Esophagus muscularis mucosa (tissue), 4 donors: Measurements from ENCODE around the gene ITPR1. TPM values are rescaled to one million over a fixed set of nuclear protein-coding genes. Genes with fewer than 3 reads are reported as not detected.

Source experiments
- DNase-seq: peaks from one replicate; pipeline ENCODE4 v3.0.0-alpha.2; 2017; ENCODE audit errors: extremely low spot score
- H3K27ac ChIP-seq, 4 donors: fragments of 200-600 bp; sonication (generic); replicated peaks in 1 of 4; 1 replicate in 3 of 4; 2 replicates in 1 of 4; pipeline ENCODE4 v1.5.1; 2016 to 2019; ENCODE audit warnings: mild to moderate bottlenecking in 1 of 4
- H3K27me3 ChIP-seq, 4 donors: fragments of 200-600 bp; sonication (generic); one replicate each; pipeline versions ENCODE4 v1.5.1 to v1.6.0; 2016 to 2019
- H3K36me3 ChIP-seq, 4 donors: fragments of 200-600 bp; sonication (generic); one replicate each; pipeline ENCODE4 v1.5.1; 2016 to 2019
- H3K4me1 ChIP-seq, 4 donors: fragments of 200-600 bp; sonication (generic); one replicate each; pipeline ENCODE4 v1.5.1; 2016 to 2019
- H3K4me3 ChIP-seq, 4 donors: fragments of 200-600 bp; sonication (generic); 1 replicate in 2 of 4; 2 replicates in 2 of 4; pipeline ENCODE4 v1.5.1; 2016 to 2019; ENCODE audit warnings: mild to moderate bottlenecking in 4 of 4, moderate library complexity in 1 of 4
- H3K9me3 ChIP-seq, 4 donors: fragments of 200-600 bp; sonication (generic); 1 replicate in 3 of 4; 2 replicates in 1 of 4; pipeline ENCODE4 v1.5.1; 2016 to 2019
- CTCF ChIP-seq, 3 experiments: fragments of 200-600 bp in 2 of 3; fragments of 450-650 bp in 1 of 3; sonication (generic) in 2 of 3; IDR thresholded peaks; one replicate each; pipeline ENCODE4 v1.5.1; 2017 to 2019; ENCODE audit warnings: antibody characterized with exemption in 3 of 3, mild to moderate bottlenecking in 2 of 3, moderate library complexity in 1 of 3
- EP300 ChIP-seq: sonication (generic); formaldehyde crosslinking; IDR thresholded peaks from one replicate; pipeline ENCODE4 v1.6.1; 2017; ENCODE audit warnings: antibody characterized with exemption
- POLR2A ChIP-seq: fragments of 450-650 bp; IDR thresholded peaks from one replicate; pipeline ENCODE4 v1.6.1; 2017; ENCODE audit warnings: antibody characterized with exemption, moderate library complexity, mild to moderate bottlenecking, low read depth
- POLR2AphosphoS5 ChIP-seq, 2 donors: sonication (generic); formaldehyde crosslinking; IDR thresholded peaks; one replicate each; pipeline ENCODE4 v1.6.1; 2017; ENCODE audit warnings: antibody characterized with exemption in 2 of 2
- WGBS: methylation state at CpG from one replicate; pipeline ENCODE4 v1.1.5; 2018; 5-methylcytosine and 5-hydroxymethylcytosine counted together
- intact Hi-C: fragments of 100-400 bp; cut with DNase I; formaldehyde crosslinking; loops from one replicate; pipeline ENCODE4 v1.15.1; 2023
- total RNA-seq, 4 donors: library from RNA; depleted of rRNA; stranded (reverse); fragments of >200 nt; gene quantifications; one replicate each; pipeline versions ENCODE4 v1.1.0 to v1.2.1, GENCODE V29; 2016

Gene ITPR1
- total RNA-seq, 4 donors from 2014 or later: 204 to 271 (median 222) TPM

- peaks cover 31 to 95% (median 87%) of the 10 kb centered on the region in 4 donors for H3K4me1 ChIP-seq
- intact Hi-C loops: loop anchor here (10.0 kb wide), 1 partner anchor 476 kb away; no protein-coding TSS in a partner anchor
- no peaks in the 10 kb centered on the region for H3K36me3 ChIP-seq
- H3K27me3 ChIP-seq: no peaks in the 10 kb centered on the region
- DNase-seq: no peak
- no peak overlapping the region for H3K27ac ChIP-seq
- TF ChIP-seq POLR2A: no peak
- no peak for TF ChIP-seq POLR2AphosphoS5 (IDR thresholded peaks at IDR 0.05)
- no peak for TF ChIP-seq CTCF (IDR thresholded peaks at IDR 0.05)
- no peak for TF ChIP-seq EP300
- no peak overlapping the region for H3K4me3 ChIP-seq
- H3K9me3 ChIP-seq: no peaks in the 10 kb centered on the region
Observed at GRCh38 chr3:4509043-4509442, 15.9 kb downstream of the ITPR1 start.

GRCh38 chr3:4509983-4510755 lies 17.0 kb downstream of the ITPR1 start:
- DNase-seq: no peak
- intact Hi-C loops: loop anchor here (10.0 kb wide), 1 partner anchor 475 kb away; no protein-coding TSS in a partner anchor
- no peak overlapping the region for H3K27ac ChIP-seq
- H3K36me3 ChIP-seq: no peaks in the 10 kb centered on the region
- no peaks in the 10 kb centered on the region for H3K27me3 ChIP-seq
- WGBS: 85% methylated on average over 5 of the region's 5 CpGs
- H3K9me3 ChIP-seq: no peaks in the 10 kb centered on the region
- H3K4me1 ChIP-seq: peaks cover 22 to 95% (median 87%) of the 10 kb centered on the region in 4 donors
- TF ChIP-seq POLR2A: no peak
- H3K4me3 ChIP-seq: no peak overlapping the region

- Histone ChIP-seq H3K36me3 (no peaks in the 10 kb centered on the region), H3K4me1 (peaks cover 21 to 95% (median 85%) of the 10 kb centered on the region in 4 donors), H3K4me3 (no peak overlapping the region), H3K27ac (no peak overlapping the region), H3K9me3 (no peaks in the 10 kb centered on the region), H3K27me3 (no peaks in the 10 kb centered on the region)
- DNase-seq: no peak
- TF ChIP-seq CTCF (IDR thresholded peaks at IDR 0.05): no peak
- no peak for TF ChIP-seq EP300
- no peak for TF ChIP-seq POLR2AphosphoS5 (IDR thresholded peaks at IDR 0.05)
- no peak for TF ChIP-seq POLR2A
- intact Hi-C loops: no loop called here
- 76% methylated on average over 7 of the region's 7 CpGs for WGBS
Observed at GRCh38 chr3:4511491-4512262, 18.5 kb downstream of the ITPR1 start.

- DNase-seq: no peak
- Histone ChIP-seq H3K27me3 (no peaks in the 10 kb centered on the region), H3K36me3 (no peaks in the 10 kb centered on the region), H3K9me3 (no peaks in the 10 kb centered on the region), H3K27ac (peak overlapping the region in 3 of 4 donors; percentile 16 to 60 (median 37)), H3K4me1 (peaks cover 25 to 92% (median 82%) of the 10 kb centered on the region in 4 donors), H3K4me3 (no peak overlapping the region)
- whole genome bisulfite sequencing: 74% methylated on average over 14 of the region's 15 CpGs
- TF ChIP-seq EP300 (no peak), POLR2AphosphoS5 (IDR thresholded peaks at IDR 0.05) (no peak), CTCF (IDR thresholded peaks at IDR 0.05) (no peak), POLR2A (no peak)
- intact Hi-C loops: no loop called here
Observed at GRCh38 chr3:4512895-4513616, 19.9 kb downstream of the ITPR1 start.
